Peyer's patch (tissue), 4 donors: ENCODE results near the gene SLC9A3. TPM values are rescaled to one million over a fixed set of nuclear protein-coding genes. Genes with fewer than 3 reads are reported as not detected.

Source experiments
- DNase-seq, 3 donors: peaks; one replicate each; pipeline ENCODE4 v3.0.0-alpha.2; 2017 to 2019
- H3K27ac ChIP-seq, 4 donors: fragments of 200-600 bp; sonication (generic); one replicate each; pipeline ENCODE4 v1.5.1; 2016 to 2019
- H3K27me3 ChIP-seq, 2 donors: fragments of 200-600 bp; sonication (generic); one replicate each; pipeline ENCODE4 v1.5.1; 2019
- H3K36me3 ChIP-seq, 3 donors: fragments of 200-600 bp; sonication (generic); one replicate each; pipeline ENCODE4 v1.5.1; 2016 to 2019
- H3K4me1 ChIP-seq, 4 donors: fragments of 200-600 bp; sonication (generic); one replicate each; pipeline ENCODE4 v1.5.1; 2016 to 2019
- H3K4me3 ChIP-seq, 4 donors: fragments of 200-600 bp; sonication (generic); 1 replicate in 3 of 4; 2 replicates in 1 of 4; pipeline ENCODE4 v1.5.1; 2016 to 2019; ENCODE audit warnings: mild to moderate bottlenecking in 1 of 4
- H3K9me3 ChIP-seq, 4 donors: fragments of 200-600 bp; sonication (generic); one replicate each; pipeline ENCODE4 v1.5.1; 2016 to 2019; ENCODE audit warnings: mild to moderate bottlenecking in 1 of 4
- CTCF ChIP-seq, 6 experiments: fragments of 450-650 bp in 4 of 6; fragments of 200-600 bp in 2 of 6; sonication (generic) in 1 of 6; IDR thresholded peaks; one replicate each; pipeline ENCODE4 v1.5.1; 2017 to 2019; ENCODE audit warnings: antibody characterized with exemption in 6 of 6, mild to moderate bottlenecking in 3 of 6, moderate library complexity in 1 of 6
- POLR2A ChIP-seq, 2 donors: fragments of 450-650 bp; IDR thresholded peaks; one replicate each; pipeline ENCODE4 v1.5.1; 2017; ENCODE audit warnings: antibody characterized with exemption in 2 of 2, mild to moderate bottlenecking in 2 of 2, moderate library complexity in 2 of 2
- total RNA-seq, 4 donors: library from RNA; depleted of rRNA; stranded (reverse); fragments of >200 nt; gene quantifications; one replicate each; pipeline ENCODE4 v1.1.0, GENCODE V29; 2016

The SLC9A3 gene
- total RNA-seq, 4 donors from 2014 or later = 16.5 to 320 (median 283) TPM

DNA sequence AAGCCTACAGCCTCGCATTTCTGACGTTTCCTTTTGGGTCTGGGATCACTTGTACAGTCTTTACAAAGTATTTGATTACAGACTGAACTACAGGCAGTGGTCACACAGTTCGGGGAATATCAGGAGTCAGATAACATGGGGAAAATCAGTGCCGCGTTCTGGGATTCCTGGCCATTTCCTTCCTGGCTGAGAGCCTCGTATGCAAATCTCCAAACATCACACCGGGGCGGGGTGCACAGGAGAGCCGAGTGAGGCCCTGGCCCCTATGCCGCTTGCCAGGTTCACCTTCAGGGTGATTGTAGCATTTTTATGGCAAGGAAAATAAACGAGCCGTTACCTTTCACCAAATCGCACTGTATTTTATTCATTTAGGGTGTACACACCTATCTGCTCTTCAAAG lies 29.6 kb upstream of the SLC9A3 start:
- Histone ChIP-seq H3K36me3 (no peaks in the 10 kb centered on the region), H3K9me3 (no peaks in the 10 kb centered on the region), H3K4me3 (no peak overlapping the region), H3K4me1 (peaks cover 0 to 13% (median 0%) of the 10 kb centered on the region in 4 donors), H3K27ac (no peak overlapping the region), H3K27me3 (no peaks in the 10 kb centered on the region)
- TF ChIP-seq CTCF (IDR thresholded peaks at IDR 0.05) = no peak
- TF ChIP-seq POLR2A (IDR thresholded peaks at IDR 0.05) = no peak
- DNase-seq = peak in 2 of 3 donors; percentile 53 to 61

GRCh38 chr5:551406-551805 lies 27.2 kb upstream of the SLC9A3 start:
- H3K4me1 ChIP-seq = peaks cover 0 to 16% (median 0%) of the 10 kb centered on the region in 4 donors
- no peak overlapping the region for H3K27ac ChIP-seq
- H3K9me3 ChIP-seq = no peaks in the 10 kb centered on the region
- H3K4me3 ChIP-seq = no peak overlapping the region
- H3K36me3 ChIP-seq = no peaks in the 10 kb centered on the region
- DNase-seq = no peak
- no peaks in the 10 kb centered on the region for H3K27me3 ChIP-seq
- TF ChIP-seq POLR2A (IDR thresholded peaks at IDR 0.05) (no peak), CTCF (IDR thresholded peaks at IDR 0.05) (no peak)

- no peak for TF ChIP-seq POLR2A (IDR thresholded peaks at IDR 0.05)
- no peak for TF ChIP-seq CTCF (IDR thresholded peaks at IDR 0.05)
- Histone ChIP-seq H3K9me3 (peaks cover 0 to 7% (median 0%) of the 10 kb centered on the region in 4 donors), H3K4me1 (peaks cover 0 to 26% (median 3%) of the 10 kb centered on the region in 4 donors), H3K4me3 (no peak overlapping the region), H3K27me3 (no peaks in the 10 kb centered on the region), H3K27ac (no peak overlapping the region), H3K36me3 (no peaks in the 10 kb centered on the region)
- DNase-seq = no peak
These were observed 25.0 kb upstream of the SLC9A3 start for GRCh38 chr5:549229-549628.

DNA sequence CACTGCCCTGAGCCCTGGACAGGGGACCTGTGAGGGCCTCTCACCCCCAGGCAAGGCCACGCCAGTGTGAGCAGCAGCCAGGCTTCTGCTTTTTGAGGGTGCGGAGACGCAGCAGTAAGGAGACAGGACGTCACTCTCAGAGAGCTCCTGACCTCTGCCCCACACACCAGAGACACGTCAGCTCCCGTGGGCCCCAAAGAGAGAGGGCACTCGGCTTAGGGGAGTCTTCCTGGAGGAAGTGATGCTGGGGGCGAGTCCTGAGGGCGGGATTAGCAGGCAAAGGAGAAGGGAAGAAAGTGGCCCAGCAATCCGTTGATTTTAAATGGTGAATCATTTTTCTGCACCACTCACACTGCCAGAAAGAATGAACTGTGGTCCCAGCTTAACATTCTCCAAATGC lies 24.0 kb upstream of the SLC9A3 start:
- no peaks in the 10 kb centered on the region for H3K27me3 ChIP-seq

GRCh38 chr5:547086-547924 lies 23.1 kb upstream of the SLC9A3 start:
- Histone ChIP-seq H3K9me3 (peaks cover 0 to 16% (median 0%) of the 10 kb centered on the region in 4 donors), H3K36me3 (no peaks in the 10 kb centered on the region), H3K27ac (peak overlapping the region in 2 of 4 donors; percentile 41 to 82), H3K27me3 (no peaks in the 10 kb centered on the region), H3K4me3 (no peak overlapping the region), H3K4me1 (peaks cover 0 to 36% (median 8%) of the 10 kb centered on the region in 4 donors)
- peak in 2 of 3 donors; percentile 46 to 49 for DNase-seq
- TF ChIP-seq CTCF (IDR thresholded peaks at IDR 0.05) (no peak), POLR2A (IDR thresholded peaks at IDR 0.05) (no peak)

More for the DNA sequence above, 24.0 kb upstream of the SLC9A3 start:
- H3K4me3 ChIP-seq = no peak overlapping the region
- TF ChIP-seq CTCF (IDR thresholded peaks at IDR 0.05) (no peak), POLR2A (IDR thresholded peaks at IDR 0.05) (no peak)
- peaks cover 0 to 36% (median 8%) of the 10 kb centered on the region in 4 donors for H3K4me1 ChIP-seq
- peak overlapping the region in 1 of 4 donors; percentile 35 for H3K27ac ChIP-seq
- H3K36me3 ChIP-seq = no peaks in the 10 kb centered on the region
- H3K9me3 ChIP-seq = peaks cover 0 to 16% (median 0%) of the 10 kb centered on the region in 4 donors
- peak in 2 of 3 donors; percentile 43 to 51 for DNase-seq
